Panc1 (cell line): ENCODE measurements around the gene KIAA2012. TPM values are rescaled to one million over a fixed set of nuclear protein-coding genes. Genes with fewer than 3 reads are reported as not detected.

Experiments used
- ATAC-seq: fragments of 200-7000 bp; cut with Tn5 transposase; 2 replicates; pipeline ENCODE4 v1.9.1; 2020; ENCODE audit warnings: mild to moderate bottlenecking, moderate library complexity
- BruUV-seq: library from RNA; stranded (reverse); fragments of 400-500 nt; replicated peaks from 2 replicates; lab custom pipeline; 2021; lab: Mats Ljungman, UMichigan
- CTCF ChIA-PET: fragments of 300-600 bp; sonication (Branson Sonifier 250); formaldehyde crosslinking; loops from one replicate; lab custom pipeline; 2022; ENCODE audit warnings: antibody characterized with exemption; lab: Charles Lee
- POLR2A ChIA-PET: fragments of 300-600 bp; sonication (Branson Sonifier 250); formaldehyde crosslinking; loops from one replicate; lab custom pipeline; 2022; ENCODE audit warnings: antibody characterized with exemption; lab: Charles Lee
- DNase-seq: peaks from one replicate; pipeline ENCODE4 v3.0.0-alpha.2; 2010; ENCODE audit warnings: low read depth, low spot score
- H3K27ac ChIP-seq: 2 replicates; pipeline ENCODE4 v1.5.1; 2011; ENCODE audit warnings: mild to moderate bottlenecking, low read length, inconsistent platforms
- H3K27me3 ChIP-seq: fragments of 200-500 bp; sonication (Bioruptor generic); 2 replicates; pipeline ENCODE4 v1.6.0; 2014; ENCODE audit warnings: low read length, inconsistent platforms; ENCODE audit not compliant: control insufficient read depth, insufficient read depth
- H3K36me3 ChIP-seq: fragments of 200-500 bp; sonication (Bioruptor generic); 2 replicates; pipeline ENCODE4 v1.5.1; 2014; ENCODE audit warnings: inconsistent platforms, mild to moderate bottlenecking, low read length, moderate library complexity; ENCODE audit not compliant: control insufficient read depth, insufficient read depth
- H3K4me1 ChIP-seq: 2 replicates; pipeline ENCODE4 v1.5.1; 2011; ENCODE audit warnings: inconsistent platforms, mild to moderate bottlenecking, low read length, moderate library complexity; ENCODE audit not compliant: control insufficient read depth, insufficient read depth
- H3K4me3 ChIP-seq, 2 experiments: 2 replicates each; pipeline ENCODE4 v1.5.1; 2011 to 2012; ENCODE audit warnings: low read depth in 2 of 2, low read length in 2 of 2, mild to moderate bottlenecking in 2 of 2, inconsistent platforms in 1 of 2, moderate library complexity in 1 of 2
- H3K9me3 ChIP-seq: fragments of 200-500 bp; sonication (Bioruptor generic); 2 replicates; pipeline ENCODE4 v1.5.1; 2014; ENCODE audit warnings: low read depth, mild to moderate bottlenecking, inconsistent platforms, low read length, moderate library complexity; ENCODE audit not compliant: control insufficient read depth, insufficient read depth
- CTCF ChIP-seq: fragments of 450-650 bp; IDR thresholded peaks from 2 replicates; pipeline ENCODE4 v1.5.1; 2017; ENCODE audit warnings: mild to moderate bottlenecking
- POLR2AphosphoS5 ChIP-seq: IDR thresholded peaks from 2 replicates; pipeline ENCODE4 v1.6.1; 2012; ENCODE audit warnings: mild to moderate bottlenecking, low read depth, low read length, moderate library complexity
- SIN3A ChIP-seq: IDR thresholded peaks from 2 replicates; pipeline ENCODE4 v1.6.1; 2012; ENCODE audit warnings: low read depth, mild to moderate bottlenecking, low read length, moderate library complexity, borderline replicate concordance; ENCODE audit not compliant: insufficient read depth
- TCF7L2 ChIP-seq: IDR thresholded peaks from 2 replicates; pipeline ENCODE4 v1.6.1; 2011; ENCODE audit warnings: mild to moderate bottlenecking, low read depth, low read length, inconsistent platforms
- in situ Hi-C: cut with HindIII; loops from 2 replicates; pipeline ENCODE4 v1.10.0; 2016; ENCODE audit warnings: low sequenced_read_pairs, low pct_unique_long_range_greater_than_20kb
- intact Hi-C: fragments of 100-400 bp; cut with micrococcal nuclease; formaldehyde crosslinking; loops from one replicate; pipeline ENCODE4 v1.10.0; 2022; ENCODE audit not compliant: unreplicated experiment
- total RNA-seq: library from RNA; stranded (reverse); gene quantifications from one replicate; pipeline ENCODE4 v1.2.1, GENCODE V29; 2021; ENCODE audit not compliant: unreplicated experiment
- TF ChIP-seq, protein P1 (sequence below), 2 experiments: IDR thresholded peaks; 2 replicates each; pipeline ENCODE4 v1.6.1; 2011 to 2012; ENCODE audit warnings: low read depth in 2 of 2, control low read depth in 1 of 2, low read length in 1 of 2, mild to moderate bottlenecking in 1 of 2, moderate library complexity in 1 of 2; ENCODE audit not compliant: insufficient read depth in 1 of 2

Gene KIAA2012
- total RNA-seq, 1 experiment from 2014 or later, result not detected

GRCh38 chr2:202149936-202150335 is 76.9 kb downstream of the KIAA2012 start:
- intact Hi-C loops, result no loop called here
- ChIA-PET CTCF (interaction anchor here (0.6 kb wide), 1 partner anchor 52 kb away, joined by 3 read pairs; no protein-coding TSS in a partner anchor), POLR2A (no interaction called here)
- in situ Hi-C loops, result no loop called here
- no peak for ATAC-seq
- H3K27me3 ChIP-seq, result no peaks in the 10 kb centered on the region
- H3K9me3 ChIP-seq, result no peaks in the 10 kb centered on the region
- peaks cover 16% of the 10 kb centered on the region; the same call in 1 of the 2 replicates for H3K4me1 ChIP-seq
- no peak for DNase-seq
- H3K36me3 ChIP-seq, result no peaks in the 10 kb centered on the region
- H3K4me3 ChIP-seq, result no peak overlapping the region
- no peak overlapping the region for H3K27ac ChIP-seq
- BruUV-seq, result no TSS peak
- no peak for TF ChIP-seq CTCF
- TF ChIP-seq, protein P1, sequence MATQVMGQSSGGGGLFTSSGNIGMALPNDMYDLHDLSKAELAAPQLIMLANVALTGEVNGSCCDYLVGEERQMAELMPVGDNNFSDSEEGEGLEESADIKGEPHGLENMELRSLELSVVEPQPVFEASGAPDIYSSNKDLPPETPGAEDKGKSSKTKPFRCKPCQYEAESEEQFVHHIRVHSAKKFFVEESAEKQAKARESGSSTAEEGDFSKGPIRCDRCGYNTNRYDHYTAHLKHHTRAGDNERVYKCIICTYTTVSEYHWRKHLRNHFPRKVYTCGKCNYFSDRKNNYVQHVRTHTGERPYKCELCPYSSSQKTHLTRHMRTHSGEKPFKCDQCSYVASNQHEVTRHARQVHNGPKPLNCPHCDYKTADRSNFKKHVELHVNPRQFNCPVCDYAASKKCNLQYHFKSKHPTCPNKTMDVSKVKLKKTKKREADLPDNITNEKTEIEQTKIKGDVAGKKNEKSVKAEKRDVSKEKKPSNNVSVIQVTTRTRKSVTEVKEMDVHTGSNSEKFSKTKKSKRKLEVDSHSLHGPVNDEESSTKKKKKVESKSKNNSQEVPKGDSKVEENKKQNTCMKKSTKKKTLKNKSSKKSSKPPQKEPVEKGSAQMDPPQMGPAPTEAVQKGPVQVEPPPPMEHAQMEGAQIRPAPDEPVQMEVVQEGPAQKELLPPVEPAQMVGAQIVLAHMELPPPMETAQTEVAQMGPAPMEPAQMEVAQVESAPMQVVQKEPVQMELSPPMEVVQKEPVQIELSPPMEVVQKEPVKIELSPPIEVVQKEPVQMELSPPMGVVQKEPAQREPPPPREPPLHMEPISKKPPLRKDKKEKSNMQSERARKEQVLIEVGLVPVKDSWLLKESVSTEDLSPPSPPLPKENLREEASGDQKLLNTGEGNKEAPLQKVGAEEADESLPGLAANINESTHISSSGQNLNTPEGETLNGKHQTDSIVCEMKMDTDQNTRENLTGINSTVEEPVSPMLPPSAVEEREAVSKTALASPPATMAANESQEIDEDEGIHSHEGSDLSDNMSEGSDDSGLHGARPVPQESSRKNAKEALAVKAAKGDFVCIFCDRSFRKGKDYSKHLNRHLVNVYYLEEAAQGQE (IDR thresholded peaks at IDR 0.05; ENCODE audit: insufficient read depth in 1 of 2, low read depth in 2 of 2, low read length in 1 of 2), result no peak
- TF ChIP-seq TCF7L2, result no peak
- TF ChIP-seq POLR2AphosphoS5, result no peak

DNA sequence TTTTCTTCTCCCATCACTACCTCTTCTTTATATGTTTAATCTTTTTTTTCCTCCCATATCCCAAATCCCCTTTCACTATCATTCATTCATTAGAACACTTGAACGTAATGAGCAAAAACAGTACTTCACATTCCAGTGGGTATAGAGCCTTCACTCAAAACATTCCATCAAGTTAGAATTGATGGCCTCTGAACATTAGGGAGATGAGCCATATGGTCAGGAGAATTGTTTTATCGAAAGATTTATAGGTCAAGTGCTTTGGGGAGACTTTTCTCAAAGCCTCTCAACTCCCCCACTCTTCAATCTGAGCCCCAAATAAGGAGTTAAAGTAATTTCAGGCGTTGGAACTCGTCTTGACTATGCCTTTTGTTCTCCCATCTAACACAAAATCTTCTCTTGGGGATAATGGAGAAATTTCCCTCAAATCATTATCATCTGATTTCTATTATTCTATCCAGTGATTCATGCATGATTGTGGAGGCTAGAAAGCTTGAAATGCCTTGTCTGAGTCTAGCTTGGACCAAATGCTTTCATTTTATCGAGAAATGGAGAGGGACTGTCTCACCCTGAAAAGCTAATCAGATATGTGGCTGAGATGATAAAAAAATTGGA is 79.2 kb downstream of the KIAA2012 start:
- ChIA-PET POLR2A (no interaction called here), CTCF (no interaction called here)
- BruUV-seq, result no TSS peak
- Histone ChIP-seq H3K9me3 (no peaks in the 10 kb centered on the region), H3K4me3 (no peak overlapping the region), H3K27ac (no peak overlapping the region), H3K27me3 (no peaks in the 10 kb centered on the region), H3K4me1 (peaks cover 15% of the 10 kb centered on the region; the same call in 1 of the 2 replicates), H3K36me3 (no peaks in the 10 kb centered on the region)
- no peak for TF ChIP-seq SIN3A
- no peak for TF ChIP-seq POLR2AphosphoS5
- TF ChIP-seq TCF7L2, result no peak
- no peak for TF ChIP-seq CTCF
- TF ChIP-seq, protein P1 (IDR thresholded peaks at IDR 0.05; ENCODE audit: insufficient read depth in 1 of 2, low read depth in 2 of 2, low read length in 1 of 2), result no peak
- intact Hi-C loops (no loop called here), in situ Hi-C loops (no loop called here)
- ATAC-seq (no peak), DNase-seq (no peak)
